HFFc6 (cell line): ENCODE results near the gene C1orf232. TPM values are rescaled to one million over a fixed set of nuclear protein-coding genes. Genes with fewer than 3 reads are reported as not detected.

Experiments
- DNase-seq: peaks from one replicate; pipeline ENCODE4 v3.0.0-alpha.2; 2018
- H3K27ac Mint-ChIP-seq: 2 replicates; pipeline ENCODE4 v1.8.0; 2020; ENCODE audit warnings: mild to moderate bottlenecking, mixed read lengths
- H3K27me3 Mint-ChIP-seq: 2 replicates; pipeline ENCODE4 v1.8.0; 2021; ENCODE audit warnings: mild to moderate bottlenecking, moderate library complexity, mixed read lengths; ENCODE audit not compliant: insufficient read depth
- H3K36me3 Mint-ChIP-seq: 2 replicates; pipeline ENCODE4 v1.8.0; 2021; ENCODE audit warnings: low read depth, mixed read lengths
- H3K4me1 Mint-ChIP-seq: 2 replicates; pipeline ENCODE4 v1.8.0; 2020; ENCODE audit warnings: low read depth, mixed read lengths
- H3K4me3 Mint-ChIP-seq: 2 replicates; pipeline ENCODE4 v1.8.0; 2020; ENCODE audit warnings: mild to moderate bottlenecking, moderate library complexity, mixed read lengths
- H3K9me3 Mint-ChIP-seq: 2 replicates; pipeline ENCODE4 v1.8.0; 2020; ENCODE audit warnings: mild to moderate bottlenecking, mixed read lengths
- total RNA-seq, 6 experiments: library from RNA; stranded (reverse); fragmentation: NEBNext Ultra II Directional; extraction: Animal tissue kit (Norgen Biotek cat#: 25700); gene quantifications; 2 replicates in 1 of 6; 3 replicates in 5 of 6; pipeline ENCODE4 v1.2.3, GENCODE V29; 2021
- TF ChIP-seq, protein P1 (sequence below): fragments of 200-600 bp; sonication (generic); IDR thresholded peaks from 2 replicates; pipeline ENCODE4 v1.5.0; 2021; ENCODE audit warnings: antibody characterized with exemption, mild to moderate bottlenecking

C1orf232 gene
- total RNA-seq, 6 experiments from 2014 or later, result not detected

- Mint-ChIP-seq H3K36me3 (no peaks in the 10 kb centered on the region), H3K9me3 (no peaks in the 10 kb centered on the region), H3K4me3 (no peak overlapping the region), H3K27ac (no peak overlapping the region), H3K4me1 (no peaks in the 10 kb centered on the region), H3K27me3 (peaks cover 20% of the 10 kb centered on the region)
- TF ChIP-seq, protein P1, sequence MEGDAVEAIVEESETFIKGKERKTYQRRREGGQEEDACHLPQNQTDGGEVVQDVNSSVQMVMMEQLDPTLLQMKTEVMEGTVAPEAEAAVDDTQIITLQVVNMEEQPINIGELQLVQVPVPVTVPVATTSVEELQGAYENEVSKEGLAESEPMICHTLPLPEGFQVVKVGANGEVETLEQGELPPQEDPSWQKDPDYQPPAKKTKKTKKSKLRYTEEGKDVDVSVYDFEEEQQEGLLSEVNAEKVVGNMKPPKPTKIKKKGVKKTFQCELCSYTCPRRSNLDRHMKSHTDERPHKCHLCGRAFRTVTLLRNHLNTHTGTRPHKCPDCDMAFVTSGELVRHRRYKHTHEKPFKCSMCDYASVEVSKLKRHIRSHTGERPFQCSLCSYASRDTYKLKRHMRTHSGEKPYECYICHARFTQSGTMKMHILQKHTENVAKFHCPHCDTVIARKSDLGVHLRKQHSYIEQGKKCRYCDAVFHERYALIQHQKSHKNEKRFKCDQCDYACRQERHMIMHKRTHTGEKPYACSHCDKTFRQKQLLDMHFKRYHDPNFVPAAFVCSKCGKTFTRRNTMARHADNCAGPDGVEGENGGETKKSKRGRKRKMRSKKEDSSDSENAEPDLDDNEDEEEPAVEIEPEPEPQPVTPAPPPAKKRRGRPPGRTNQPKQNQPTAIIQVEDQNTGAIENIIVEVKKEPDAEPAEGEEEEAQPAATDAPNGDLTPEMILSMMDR, result no peak
- DNase-seq, result no peak
These were observed 19.1 kb upstream of the C1orf232 start for GRCh38 chr1:26187882-26188281.

DNA sequence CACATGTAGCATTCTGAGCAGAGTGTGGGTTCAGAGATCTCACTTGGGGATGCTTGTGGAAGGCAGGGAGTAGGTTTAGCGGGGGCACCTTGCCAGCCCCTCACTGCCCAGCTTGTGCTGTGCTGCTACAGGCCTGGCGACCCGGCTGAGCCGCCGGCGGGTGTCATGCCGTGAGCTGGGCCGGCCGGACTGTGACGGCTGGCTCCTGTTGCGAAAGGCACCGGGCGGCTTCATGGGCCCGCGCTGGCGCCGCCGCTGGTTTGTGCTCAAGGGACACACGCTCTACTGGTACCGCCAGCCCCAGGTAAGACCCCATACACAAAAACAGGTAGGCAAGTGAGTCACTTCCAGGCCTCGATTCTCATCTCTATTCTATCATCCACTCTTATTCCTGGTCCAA lies 16.1 kb upstream of the C1orf232 start:
- Mint-ChIP-seq H3K9me3 (no peaks in the 10 kb centered on the region), H3K4me3 (no peak overlapping the region), H3K27ac (no peak overlapping the region), H3K36me3 (no peaks in the 10 kb centered on the region), H3K27me3 (peaks cover 16% of the 10 kb centered on the region), H3K4me1 (no peaks in the 10 kb centered on the region)
- DNase-seq, result no peak
- TF ChIP-seq, protein P1, result no peak

DNA sequence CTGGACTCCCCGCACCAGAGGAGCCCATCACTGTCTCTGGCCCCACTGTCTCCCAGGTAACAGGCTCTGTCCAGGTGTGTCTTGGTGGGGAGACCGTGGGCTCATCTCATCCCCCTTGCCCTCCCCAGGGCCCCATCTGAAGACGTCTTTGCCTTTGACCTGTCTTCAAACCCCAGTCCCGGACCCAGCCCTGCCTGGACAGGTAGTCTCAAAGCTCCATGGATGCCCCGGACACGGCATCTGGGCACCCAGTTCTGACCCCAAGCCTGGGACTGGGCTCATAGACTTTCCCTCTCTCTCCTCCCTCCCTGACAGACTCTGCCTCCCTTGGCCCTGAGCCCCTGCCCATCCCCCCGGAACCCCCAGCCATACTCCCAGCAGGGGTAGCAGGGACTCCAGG lies 15.3 kb upstream of the C1orf232 start:
- H3K4me1 Mint-ChIP-seq, result no peaks in the 10 kb centered on the region

DNA sequence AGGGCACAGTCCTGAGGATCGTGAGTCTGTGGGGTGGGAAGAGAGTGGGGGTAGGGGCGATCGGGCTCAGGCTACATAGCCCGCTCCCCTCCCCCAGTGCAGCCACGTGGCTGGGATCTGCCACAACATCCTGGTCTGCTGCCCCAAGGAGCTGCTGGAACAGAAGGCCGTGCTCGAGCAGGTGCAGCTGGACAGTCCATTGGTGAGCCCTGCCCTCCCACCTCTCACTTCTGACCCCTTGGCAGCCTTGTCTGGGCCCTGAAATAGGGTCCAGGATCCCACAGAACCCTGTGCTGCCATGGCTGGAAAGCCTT lies 13.6 kb upstream of the C1orf232 start:
- H3K27ac Mint-ChIP-seq, result no peak overlapping the region
- H3K27me3 Mint-ChIP-seq, result peaks cover 16% of the 10 kb centered on the region
- H3K4me3 Mint-ChIP-seq, result no peak overlapping the region
- H3K4me1 Mint-ChIP-seq, result peaks cover 5% of the 10 kb centered on the region; the same call in 1 of the 2 replicates
- DNase-seq, result no peak
- no peaks in the 10 kb centered on the region for H3K36me3 Mint-ChIP-seq
- TF ChIP-seq, protein P1, result no peak
- no peaks in the 10 kb centered on the region for H3K9me3 Mint-ChIP-seq

More for the DNA sequence above, 15.3 kb upstream of the C1orf232 start:
- DNase-seq, result no peak
- no peak overlapping the region for H3K27ac Mint-ChIP-seq
- H3K36me3 Mint-ChIP-seq, result no peaks in the 10 kb centered on the region
- TF ChIP-seq, protein P1, result no peak
- H3K27me3 Mint-ChIP-seq, result peaks cover 16% of the 10 kb centered on the region
- H3K4me3 Mint-ChIP-seq, result no peak overlapping the region
- H3K9me3 Mint-ChIP-seq, result no peaks in the 10 kb centered on the region

GRCh38 chr1:26181586-26182382 lies 13.0 kb upstream of the C1orf232 start:
- Mint-ChIP-seq H3K27me3 (peaks cover 18% of the 10 kb centered on the region), H3K4me3 (no peak overlapping the region), H3K27ac (no peak overlapping the region), H3K9me3 (no peaks in the 10 kb centered on the region), H3K4me1 (peaks cover 5% of the 10 kb centered on the region; the same call in 1 of the 2 replicates), H3K36me3 (no peaks in the 10 kb centered on the region)
- TF ChIP-seq, protein P1, result no peak
- DNase-seq, result no peak
